ENCODE results near the gene SFR1.
A peak's percentile ranks its signal among the peaks of the same experiment; 100 is the strongest.

Gene SFR1

GRCh38 chr10:104120512-104120902, 1.5 kb upstream of the SFR1 start:
- no peaks in the 10 kb centered on the region for H3K27me3 ChIP-seq (ENCODE audit: insufficient read depth, low read length)
- no peak overlapping the region for H3K27ac ChIP-seq (ENCODE audit: low read depth, low read length, poor library complexity, severe bottlenecking)
- H3K9me3 ChIP-seq (ENCODE audit: low read length), result no peaks in the 10 kb centered on the region
- H4K20me1 ChIP-seq (ENCODE audit: insufficient read depth, low read length), result no peaks in the 10 kb centered on the region
- TF ChIP-seq EZH2 (IDR thresholded peaks at IDR 0.05; ENCODE audit: borderline replicate concordance, low read length), result no peak
- TF ChIP-seq, protein P1, sequence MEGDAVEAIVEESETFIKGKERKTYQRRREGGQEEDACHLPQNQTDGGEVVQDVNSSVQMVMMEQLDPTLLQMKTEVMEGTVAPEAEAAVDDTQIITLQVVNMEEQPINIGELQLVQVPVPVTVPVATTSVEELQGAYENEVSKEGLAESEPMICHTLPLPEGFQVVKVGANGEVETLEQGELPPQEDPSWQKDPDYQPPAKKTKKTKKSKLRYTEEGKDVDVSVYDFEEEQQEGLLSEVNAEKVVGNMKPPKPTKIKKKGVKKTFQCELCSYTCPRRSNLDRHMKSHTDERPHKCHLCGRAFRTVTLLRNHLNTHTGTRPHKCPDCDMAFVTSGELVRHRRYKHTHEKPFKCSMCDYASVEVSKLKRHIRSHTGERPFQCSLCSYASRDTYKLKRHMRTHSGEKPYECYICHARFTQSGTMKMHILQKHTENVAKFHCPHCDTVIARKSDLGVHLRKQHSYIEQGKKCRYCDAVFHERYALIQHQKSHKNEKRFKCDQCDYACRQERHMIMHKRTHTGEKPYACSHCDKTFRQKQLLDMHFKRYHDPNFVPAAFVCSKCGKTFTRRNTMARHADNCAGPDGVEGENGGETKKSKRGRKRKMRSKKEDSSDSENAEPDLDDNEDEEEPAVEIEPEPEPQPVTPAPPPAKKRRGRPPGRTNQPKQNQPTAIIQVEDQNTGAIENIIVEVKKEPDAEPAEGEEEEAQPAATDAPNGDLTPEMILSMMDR (IDR thresholded peaks at IDR 0.05; ENCODE audit: low read length), result no peak
- H3K4me3 ChIP-seq (ENCODE audit: low read depth, low read length, poor library complexity, severe bottlenecking), result peak overlapping the region; percentile 90
- no peaks in the 10 kb centered on the region for H3K79me2 ChIP-seq (ENCODE audit: insufficient read depth, low read length)
- peak overlapping the region; percentile 29; the same call in 1 of the 2 replicates for H2AFZ ChIP-seq (ENCODE audit: low read length)
- H3F3A ChIP-seq (ENCODE audit: insufficient read depth, low read length), result no peaks in the 10 kb centered on the region
- peaks cover 7% of the 10 kb centered on the region; the same call in 1 of the 2 replicates for H3K36me3 ChIP-seq (ENCODE audit: insufficient read depth, low read length)
- H3K4me1 ChIP-seq (ENCODE audit: insufficient read depth, low read length, severe bottlenecking), result peaks cover 29% of the 10 kb centered on the region
- peak overlapping the region; percentile 91 for H3K4me2 ChIP-seq (ENCODE audit: low read length)
- H3K9me2 ChIP-seq (ENCODE audit: low read depth, low read length), result no peaks in the 10 kb centered on the region
- peak overlapping the region; percentile 87; the same call in 1 of the 2 replicates for H3K9ac ChIP-seq (ENCODE audit: low read length)

- H3K4me2 ChIP-seq (ENCODE audit: low read length), result peak overlapping the region; percentile 91
- peaks cover 10% of the 10 kb centered on the region; the same call in 1 of the 2 replicates for H3K36me3 ChIP-seq (ENCODE audit: insufficient read depth, low read length)
- no peaks in the 10 kb centered on the region for H3F3A ChIP-seq (ENCODE audit: insufficient read depth, low read length)
- TF ChIP-seq, protein P1 (IDR thresholded peaks at IDR 0.05; ENCODE audit: low read length), result no peak
- no peak for TF ChIP-seq EZH2 (IDR thresholded peaks at IDR 0.05; ENCODE audit: borderline replicate concordance, low read length)
- peak overlapping the region; percentile 90 for H3K4me3 ChIP-seq (ENCODE audit: low read depth, low read length, poor library complexity, severe bottlenecking)
- no peaks in the 10 kb centered on the region for H3K27me3 ChIP-seq (ENCODE audit: insufficient read depth, low read length)
- peak overlapping the region; percentile 29 for H2AFZ ChIP-seq (ENCODE audit: low read length)
- H3K9me3 ChIP-seq (ENCODE audit: low read length), result no peaks in the 10 kb centered on the region
- no peaks in the 10 kb centered on the region for H3K9me2 ChIP-seq (ENCODE audit: low read depth, low read length)
- peak overlapping the region; percentile 87 for H3K9ac ChIP-seq (ENCODE audit: low read length)
- H3K79me2 ChIP-seq (ENCODE audit: insufficient read depth, low read length), result no peaks in the 10 kb centered on the region
- H4K20me1 ChIP-seq (ENCODE audit: insufficient read depth, low read length), result no peaks in the 10 kb centered on the region
- peak overlapping the region; percentile 67 for H3K27ac ChIP-seq (ENCODE audit: low read depth, low read length, poor library complexity, severe bottlenecking)
- H3K4me1 ChIP-seq (ENCODE audit: insufficient read depth, low read length, severe bottlenecking), result peaks cover 29% of the 10 kb centered on the region
Measured at GRCh38 chr10:104120903-104121484, 977 bp upstream of the SFR1 start.

DNA sequence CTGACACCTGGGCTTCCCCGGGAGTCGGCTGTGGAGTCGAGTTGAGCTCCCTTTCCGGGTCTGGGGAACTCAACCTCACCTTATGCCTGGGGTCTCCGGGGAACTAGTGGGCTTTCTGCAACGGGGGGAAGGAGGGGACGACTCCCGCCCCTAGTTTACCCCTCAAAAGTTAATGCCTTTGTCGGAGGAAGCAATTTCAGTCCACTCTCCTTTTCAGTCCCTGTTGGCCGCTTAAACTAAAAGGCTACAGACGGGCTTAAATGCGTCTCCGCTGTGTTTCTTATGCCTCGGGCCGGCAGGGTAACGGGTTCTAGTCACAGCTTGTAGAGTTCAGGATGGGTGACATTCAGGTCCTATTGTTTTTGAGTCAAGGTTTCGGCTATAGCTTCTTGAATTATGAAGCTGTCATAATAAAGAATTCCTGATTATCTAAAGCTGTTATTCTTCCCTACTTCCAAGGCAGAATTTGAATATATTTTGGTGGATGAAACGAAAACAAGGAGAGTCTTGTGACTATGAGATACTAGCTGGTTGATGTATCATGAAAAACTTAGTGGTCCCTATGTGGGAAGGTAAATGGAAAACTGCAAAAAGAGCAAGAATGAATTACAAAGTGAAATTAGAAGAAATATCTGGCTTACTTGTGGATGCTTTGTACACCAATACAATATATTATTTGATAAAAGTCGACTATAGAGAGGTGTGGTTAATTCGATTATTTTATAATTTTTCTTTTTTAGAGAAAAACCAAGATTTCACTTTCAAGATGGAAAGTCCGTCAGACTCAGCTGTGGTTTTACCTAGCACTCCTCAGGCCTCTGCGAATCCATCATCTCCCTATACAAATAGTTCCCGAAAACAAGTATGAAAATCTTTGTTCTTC, 495 bp downstream of the SFR1 start:
- H3K36me3 ChIP-seq (ENCODE audit: insufficient read depth, low read length), result peaks cover 13% of the 10 kb centered on the region
- H3K9me3 ChIP-seq (ENCODE audit: low read length), result no peaks in the 10 kb centered on the region
- TF ChIP-seq, protein P1 (IDR thresholded peaks at IDR 0.05; ENCODE audit: low read length), result no peak
- TF ChIP-seq EZH2 (IDR thresholded peaks at IDR 0.05; ENCODE audit: borderline replicate concordance, low read length), result no peak
- no peaks in the 10 kb centered on the region for H3K27me3 ChIP-seq (ENCODE audit: insufficient read depth, low read length)
- no peaks in the 10 kb centered on the region for H3K79me2 ChIP-seq (ENCODE audit: insufficient read depth, low read length)
- H3K9me2 ChIP-seq (ENCODE audit: low read depth, low read length), result no peaks in the 10 kb centered on the region
- peaks cover 29% of the 10 kb centered on the region for H3K4me1 ChIP-seq (ENCODE audit: insufficient read depth, low read length, severe bottlenecking)
- H3K27ac ChIP-seq (ENCODE audit: low read depth, low read length, poor library complexity, severe bottlenecking), result peak overlapping the region; percentile 81
- peak overlapping the region; percentile 90 for H3K4me3 ChIP-seq (ENCODE audit: low read depth, low read length, poor library complexity, severe bottlenecking)
- peak overlapping the region; percentile 25; the same call in 1 of the 2 replicates for H2AFZ ChIP-seq (ENCODE audit: low read length)
- peak overlapping the region; percentile 98 for H3K4me2 ChIP-seq (ENCODE audit: low read length)
- H3K9ac ChIP-seq (ENCODE audit: low read length), result peak overlapping the region; percentile 93
- no peaks in the 10 kb centered on the region for H4K20me1 ChIP-seq (ENCODE audit: insufficient read depth, low read length)
- no peaks in the 10 kb centered on the region for H3F3A ChIP-seq (ENCODE audit: insufficient read depth, low read length)
